H1 (cell line): ENCODE data around the gene ARHGAP32. TPM values are rescaled to one million over a fixed set of nuclear protein-coding genes. Genes with fewer than 3 reads are reported as not detected.
A peak's percentile ranks its signal among the peaks of the same experiment; 100 is the strongest.

Experiments used
- ASH2L ChIP-seq: fragments of 200-600, 300-600 bp; sonication (generic); IDR thresholded peaks from one replicate; pipeline ENCODE4 v1.7.1; 2017; ENCODE audit warnings: low read length
- CHD7 ChIP-seq: fragments of 300-600 bp; sonication (generic); IDR thresholded peaks from 2 replicates; pipeline ENCODE4 v1.7.1; 2012; ENCODE audit warnings: low read length, moderate library complexity, mild to moderate bottlenecking, inconsistent platforms; ENCODE audit not compliant: insufficient replicate concordance
- SRF ChIP-seq: IDR thresholded peaks from 2 replicates; pipeline ENCODE4 v1.6.1; 2011; ENCODE audit warnings: mild to moderate bottlenecking, low read depth, low read length, moderate library complexity
- polyA plus RNA-seq, 7 experiments: library from polyadenylated mRNA; depleted of rRNA in 3 of 7; stranded (reverse) in 5 of 7; unstranded in 2 of 7; fragments of >200 nt in 5 of 7; fragments of 200-250 nt in 2 of 7; gene quantifications; 1 replicate in 5 of 7; 2 replicates in 1 of 7; 4 replicates in 1 of 7; pipeline versions ENCODE4 v1.2.1 to v1.2.3, GENCODE V29; 2011 to 2013; ENCODE audit warnings: missing spikeins in 2 of 7, mixed read lengths in 2 of 7
- total RNA-seq: library from RNA; stranded (reverse); fragmentation: NEBNext Ultra II Directional; extraction: Animal tissue kit (Norgen Biotek cat#: 25700); gene quantifications from 2 replicates; pipeline ENCODE4 v1.2.1, GENCODE V29; 2021

Gene ARHGAP32
- total and polyA plus RNA-seq, 2 of the 8 experiments (the other 6 are each of a cell fraction or from before 2014, with no cell fraction given) = 13.7 to 30.0 TPM

DNA sequence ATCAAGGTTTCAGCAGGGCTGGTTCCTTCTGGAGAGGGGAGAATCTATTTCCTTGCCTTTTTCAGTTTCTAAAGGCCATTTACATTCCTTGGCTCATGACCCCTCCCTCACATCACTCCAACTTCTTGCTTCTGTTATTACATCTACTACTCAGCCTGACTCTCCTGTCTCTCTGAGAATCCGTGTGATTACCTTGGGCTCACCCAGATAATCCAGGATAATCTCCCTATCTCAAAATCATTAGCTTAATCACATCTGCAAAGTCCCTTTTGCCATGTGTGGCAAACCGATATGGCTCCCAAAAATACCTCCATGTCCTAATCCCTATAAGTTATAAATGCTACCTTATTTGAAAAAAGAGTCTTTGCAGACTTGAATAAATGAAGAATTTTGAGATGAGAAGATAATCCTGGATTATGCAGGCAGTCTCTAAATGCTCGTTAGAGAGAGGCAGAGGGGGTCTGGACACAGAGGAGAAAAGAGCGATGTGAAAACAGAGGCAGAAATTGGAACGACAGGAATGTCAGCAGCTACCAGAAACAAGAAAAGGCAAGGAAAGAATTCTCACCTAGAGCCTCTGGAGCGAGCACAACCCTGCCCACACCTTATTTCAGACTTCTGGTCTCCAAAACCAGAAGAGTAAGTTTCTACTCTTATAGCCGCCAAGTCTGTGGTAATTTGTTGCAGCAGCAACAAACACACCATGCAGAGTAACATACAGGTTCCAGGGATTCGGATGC is 23.6 kb upstream of the ARHGAP32 start (continued):
- TF ChIP-seq CHD7 (peak; percentile 63), SRF (no peak), ASH2L (peak; percentile 85)
- TF ChIP-seq, all 59 proteins: peak for 4
